ENCODE measurements around the gene NUPR1. TPM values are rescaled to one million over a fixed set of nuclear protein-coding genes. Genes with fewer than 3 reads are reported as not detected.

Gene NUPR1
- total and polyA plus RNA-seq, 2 experiments from 2014 or later = not detected

- no peaks in the 10 kb centered on the region for H3K36me3 ChIP-seq
- no peak overlapping the region for H3K27ac ChIP-seq
- H3K4me3 ChIP-seq = no peak overlapping the region
- peak in 1 of 2 donors; percentile 80 for DNase-seq (ENCODE audit: low read depth in 1 of 2, low spot score in 1 of 2)
- no peaks in the 10 kb centered on the region for H3K4me1 ChIP-seq (ENCODE audit: low read depth)
- H3K27me3 ChIP-seq = no peaks in the 10 kb centered on the region
- no peaks in the 10 kb centered on the region for H3K9me3 ChIP-seq (ENCODE audit: low read depth)
- no peak for TF ChIP-seq CTCF (IDR thresholded peaks at IDR 0.05; ENCODE audit: low read depth, low read length)
These were observed 4.0 kb downstream of the NUPR1 start for GRCh38 chr16:28534542-28535373.

GRCh38 chr16:28532940-28533647 is 5.7 kb downstream of the NUPR1 start:
- no peak for DNase-seq (ENCODE audit: low read depth in 1 of 2, low spot score in 1 of 2)
- Histone ChIP-seq H3K36me3 (no peaks in the 10 kb centered on the region), H3K4me3 (no peak overlapping the region), H3K27me3 (no peaks in the 10 kb centered on the region), H3K9me3 (ENCODE audit: low read depth) (no peaks in the 10 kb centered on the region), H3K4me1 (ENCODE audit: low read depth) (no peaks in the 10 kb centered on the region), H3K27ac (no peak overlapping the region)
- no peak for TF ChIP-seq CTCF (IDR thresholded peaks at IDR 0.05; ENCODE audit: low read depth, low read length)

- Histone ChIP-seq H3K36me3 (no peaks in the 10 kb centered on the region), H3K4me1 (ENCODE audit: low read depth) (no peaks in the 10 kb centered on the region), H3K27me3 (no peaks in the 10 kb centered on the region), H3K9me3 (ENCODE audit: low read depth) (no peaks in the 10 kb centered on the region), H3K27ac (no peak overlapping the region), H3K4me3 (no peak overlapping the region)
- peak; percentile 47 to 56 for DNase-seq (ENCODE audit: low read depth in 1 of 2, low spot score in 1 of 2)
- no peak for TF ChIP-seq CTCF (IDR thresholded peaks at IDR 0.05; ENCODE audit: low read depth, low read length)
These were observed 6.7 kb downstream of the NUPR1 start for GRCh38 chr16:28531777-28532744.

- H3K27me3 ChIP-seq = no peaks in the 10 kb centered on the region
- DNase-seq (ENCODE audit: low read depth in 1 of 2, low spot score in 1 of 2) = no peak
- no peaks in the 10 kb centered on the region for H3K36me3 ChIP-seq
- TF ChIP-seq CTCF (IDR thresholded peaks at IDR 0.05; ENCODE audit: low read depth, low read length) = no peak
- no peak overlapping the region for H3K27ac ChIP-seq
- H3K9me3 ChIP-seq (ENCODE audit: low read depth) = no peaks in the 10 kb centered on the region
- H3K4me3 ChIP-seq = no peak overlapping the region
- no peaks in the 10 kb centered on the region for H3K4me1 ChIP-seq (ENCODE audit: low read depth)
These were observed 9.7 kb downstream of the NUPR1 start for GRCh38 chr16:28529124-28529523.

- H3K36me3 ChIP-seq = no peaks in the 10 kb centered on the region
- no peak overlapping the region for H3K4me3 ChIP-seq
- no peaks in the 10 kb centered on the region for H3K9me3 ChIP-seq (ENCODE audit: low read depth)
- no peaks in the 10 kb centered on the region for H3K4me1 ChIP-seq (ENCODE audit: low read depth)
- H3K27me3 ChIP-seq = no peaks in the 10 kb centered on the region
- DNase-seq (ENCODE audit: low read depth in 1 of 2, low spot score in 1 of 2) = no peak
- H3K27ac ChIP-seq = no peak overlapping the region
- TF ChIP-seq CTCF (IDR thresholded peaks at IDR 0.05; ENCODE audit: low read depth, low read length) = no peak
These were observed 10.3 kb downstream of the NUPR1 start for GRCh38 chr16:28528463-28528867.
